A549 treated with AZD9567 at 1 μM for 4 hours (cell line): ENCODE results near the gene FSD2. TPM values are rescaled to one million over a fixed set of nuclear protein-coding genes. Genes with fewer than 3 reads are reported as not detected.

Experiments used
- total RNA-seq: library from RNA; stranded (reverse); fragments of 200-300 nt; extraction: Qiagen RNA extraction; gene quantifications from 5 replicates; pipeline ENCODE4 v1.2.3, GENCODE V29; 2022; ENCODE audit not compliant: insufficient read depth

The FSD2 gene
- not detected in 5 replicates for total RNA-seq

GRCh38 chr15:82805994-82806406 lies at the start of gene FSD2:
TSS of gene FSD2 (minus strand) at chr15:82806069. CDS start at chr15:82787390, 18,679 bp downstream.

GRCh38 chr15:82809308-82810060 lies 3.6 kb upstream of the FSD2 start, which contains the start of gene WHAMM:
TSS of gene WHAMM (plus strand) at chr15:82809628. CDS start at chr15:82809727, 99 bp downstream.

GRCh38 chr15:82709421-82710207 lies 96.3 kb downstream of the FSD2 start, which contains the start of gene AP3B2:
TSS of gene AP3B2 (minus strand) at chr15:82709875. CDS start at chr15:82709706, 169 bp downstream.

Other genes with a start within 250 kb of the FSD2 start
- gene CPEB1, start 158.7 kb downstream of the FSD2 start, total RNA-seq, result 2.5 to 3.5 TPM (median 3.1 TPM) in 5 replicates
- gene AP3B2, start 96.2 kb downstream of the FSD2 start, total RNA-seq, result 0.61 to 1.2 TPM (median 0.68 TPM) in 5 replicates
- gene WHAMM, start 3.6 kb upstream of the FSD2 start, total RNA-seq, result 7.1 to 7.8 TPM (median 7.3 TPM) in 5 replicates
- gene HOMER2, start 146.7 kb upstream of the FSD2 start, total RNA-seq, result 10.7 to 20.5 TPM (median 15.9 TPM) in 5 replicates
- gene RAMAC, start 180.1 kb upstream of the FSD2 start, total RNA-seq, result 42.8 to 61.8 TPM (median 47.5 TPM) in 5 replicates
- 45.7 to 99.4 TPM (median 47.6 TPM) in 5 replicates for gene C15orf40, start 205.6 kb upstream of the FSD2 start, total RNA-seq